GM18502 (cell line): Measurements from ENCODE around the gene NPNT.
"Not testable (repeated sequence)": the region's sequence is repeated elsewhere in the genome, so short reads cannot be mapped to it uniquely, and the experiment has no call there.

ENCODE experiments used
- ATAC-seq: cut with Tn5 transposase; IDR thresholded peaks from one replicate; pipeline ENCODE4 v1.9.1; 2021; ENCODE audit warnings: mild to moderate bottlenecking; ENCODE audit not compliant: unreplicated experiment, poor library complexity

The NPNT gene, protein sequence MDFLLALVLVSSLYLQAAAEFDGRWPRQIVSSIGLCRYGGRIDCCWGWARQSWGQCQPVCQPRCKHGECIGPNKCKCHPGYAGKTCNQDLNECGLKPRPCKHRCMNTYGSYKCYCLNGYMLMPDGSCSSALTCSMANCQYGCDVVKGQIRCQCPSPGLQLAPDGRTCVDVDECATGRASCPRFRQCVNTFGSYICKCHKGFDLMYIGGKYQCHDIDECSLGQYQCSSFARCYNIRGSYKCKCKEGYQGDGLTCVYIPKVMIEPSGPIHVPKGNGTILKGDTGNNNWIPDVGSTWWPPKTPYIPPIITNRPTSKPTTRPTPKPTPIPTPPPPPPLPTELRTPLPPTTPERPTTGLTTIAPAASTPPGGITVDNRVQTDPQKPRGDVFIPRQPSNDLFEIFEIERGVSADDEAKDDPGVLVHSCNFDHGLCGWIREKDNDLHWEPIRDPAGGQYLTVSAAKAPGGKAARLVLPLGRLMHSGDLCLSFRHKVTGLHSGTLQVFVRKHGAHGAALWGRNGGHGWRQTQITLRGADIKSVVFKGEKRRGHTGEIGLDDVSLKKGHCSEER

DNA sequence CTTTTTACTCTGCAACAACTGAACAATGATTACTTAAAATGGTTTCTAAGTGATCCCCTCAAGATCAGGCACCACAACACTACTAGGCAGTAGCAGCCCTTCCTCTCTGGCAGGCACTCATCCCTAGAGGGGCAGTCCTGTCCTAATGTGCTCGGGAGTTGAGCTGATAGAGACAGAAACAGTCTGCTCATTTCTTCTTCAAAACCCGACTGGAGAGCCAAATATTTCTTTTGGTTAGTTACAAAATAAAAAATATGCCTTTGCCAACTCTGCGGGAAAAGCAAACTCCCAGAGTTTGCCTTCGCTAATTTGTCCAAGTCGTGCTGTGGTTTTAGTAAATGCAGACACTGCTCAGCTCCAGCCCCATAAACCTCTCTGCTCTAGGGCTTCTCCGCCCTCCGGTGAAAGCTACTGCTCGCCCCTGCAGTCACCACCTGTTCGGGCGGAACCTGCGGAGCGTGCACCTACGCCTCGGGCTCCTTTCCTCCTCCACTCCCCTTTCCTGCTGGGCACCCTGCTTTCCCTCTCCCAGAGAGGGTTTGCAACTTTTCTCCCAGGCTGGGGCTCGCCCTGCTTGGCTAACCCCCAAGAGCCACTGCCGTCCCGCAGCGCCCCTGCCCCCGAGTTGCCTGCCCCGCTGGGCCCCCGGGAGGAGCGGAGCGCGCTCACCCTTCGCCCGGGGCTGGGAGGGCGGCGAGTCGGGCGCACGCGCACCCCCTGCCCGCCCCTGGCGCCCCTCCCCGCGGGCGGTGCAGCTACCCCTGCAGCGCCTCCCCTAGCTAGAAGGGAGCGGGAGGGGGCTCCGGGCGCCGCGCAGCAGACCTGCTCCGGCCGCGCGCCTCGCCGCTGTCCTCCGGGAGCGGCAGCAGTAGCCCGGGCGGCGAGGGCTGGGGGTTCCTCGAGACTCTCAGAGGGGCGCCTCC lies at the start of gene NPNT:
TSS of gene NPNT (plus strand) at position 812 of the 923 bp plus-strand sequence. CDS start 182 bp downstream, outside the sequence.
- ATAC-seq, result peak; percentile 42

DNA sequence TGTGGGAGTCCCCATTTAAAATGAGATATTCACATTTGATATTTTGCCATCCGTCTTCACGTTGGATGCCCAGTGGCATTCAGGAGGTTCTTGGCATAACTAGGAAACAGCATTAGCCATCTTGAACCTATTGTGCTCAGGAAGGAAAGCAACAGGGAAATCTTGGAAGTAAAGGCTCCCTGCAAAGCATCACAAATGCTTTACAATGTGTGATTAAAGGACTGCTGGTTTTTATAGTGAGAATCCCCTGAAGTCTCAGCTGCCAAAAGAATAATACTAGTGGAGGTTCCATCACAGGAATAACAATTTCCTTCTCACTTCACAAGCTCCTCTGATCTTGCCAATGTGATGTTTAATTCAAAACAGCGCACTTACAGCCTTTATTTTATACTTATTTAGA lies 49.7 kb upstream of the NPNT start:
- no peak for ATAC-seq

DNA sequence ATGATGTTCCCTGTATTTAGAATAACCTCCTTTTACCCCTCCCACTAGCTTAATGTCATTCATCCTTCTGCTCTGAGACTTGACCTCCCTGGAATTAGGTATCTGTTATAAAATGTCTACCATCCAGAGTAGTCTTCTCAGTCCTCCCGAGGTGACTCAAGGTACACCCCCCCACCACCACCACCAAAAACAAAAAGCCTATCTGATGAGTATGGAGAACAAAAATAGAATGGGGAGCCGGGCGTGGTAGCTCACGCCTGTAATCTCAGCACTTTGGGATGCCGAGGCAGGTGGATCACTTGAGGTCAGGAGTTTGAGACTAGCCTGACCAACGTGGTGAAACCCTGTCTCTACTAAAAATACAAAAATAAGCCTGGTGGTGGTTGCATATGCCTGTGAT lies 46.9 kb upstream of the NPNT start:
- not testable (repeated sequence) for ATAC-seq

DNA sequence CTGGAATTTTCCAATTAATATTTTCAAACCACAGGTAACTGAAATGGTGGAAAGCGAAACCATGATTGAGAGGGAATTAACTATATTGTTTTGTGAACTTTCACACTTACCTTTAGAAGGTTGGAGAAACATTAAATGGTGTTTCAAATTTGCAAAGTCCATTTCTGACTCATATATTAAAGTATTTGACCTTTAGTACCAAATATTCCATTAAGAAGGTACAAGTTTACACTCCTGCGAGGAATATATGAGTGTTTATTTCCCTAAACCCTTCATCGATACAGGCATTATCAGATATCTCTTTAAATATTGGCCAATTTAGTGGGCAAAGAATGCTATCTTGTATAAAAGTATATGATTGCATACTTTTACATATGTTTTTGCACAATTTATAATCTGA lies 44.1 kb upstream of the NPNT start:
- no peak for ATAC-seq

DNA sequence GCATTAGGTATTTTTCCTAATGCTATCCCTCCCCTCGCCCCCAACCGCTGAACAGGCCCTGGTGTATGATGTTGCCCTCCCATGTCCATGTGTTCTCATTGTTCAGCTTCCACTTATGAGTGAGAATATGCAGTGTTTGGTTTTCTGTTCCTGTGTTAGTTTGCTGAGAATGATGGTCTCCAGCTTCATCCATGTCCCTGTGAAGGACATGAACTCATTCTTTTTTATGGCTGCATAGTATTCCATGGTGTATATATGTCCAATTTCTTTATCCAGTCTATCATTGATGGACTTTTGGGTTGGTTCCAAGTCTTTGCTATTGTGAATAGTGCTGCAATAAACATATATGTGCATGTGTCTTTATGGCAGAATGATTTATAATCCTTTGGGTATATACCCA lies 43.0 kb upstream of the NPNT start:
- not testable (repeated sequence) for ATAC-seq

DNA sequence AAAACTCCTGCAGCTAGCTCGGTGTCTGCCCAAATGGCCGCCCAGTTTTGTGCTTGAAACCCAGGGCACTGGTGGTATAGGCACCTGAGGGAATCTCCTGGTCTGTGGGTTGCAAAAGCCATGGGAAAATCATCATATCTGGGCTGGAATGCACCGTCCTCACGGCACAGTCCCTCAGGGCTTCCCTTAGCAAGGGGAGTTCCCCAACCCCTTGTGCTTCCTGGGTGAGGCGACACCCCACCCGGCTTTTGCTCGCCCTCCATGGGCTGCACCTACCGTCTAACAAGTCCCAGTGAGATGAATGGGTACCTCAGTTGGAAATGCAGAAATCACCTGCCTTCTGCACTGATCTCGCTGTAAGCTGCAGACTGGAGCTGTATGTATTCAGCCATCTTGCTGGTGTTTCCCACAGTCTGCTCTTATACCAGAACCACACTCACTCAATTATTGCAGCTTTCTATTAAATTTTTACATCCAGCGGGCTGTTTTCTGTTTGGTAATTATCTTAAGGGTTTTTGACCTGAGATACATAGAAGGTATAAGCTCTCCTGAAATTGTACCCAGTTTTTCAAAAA lies 36.7 kb upstream of the NPNT start:
- ATAC-seq, result peak; percentile 65

DNA sequence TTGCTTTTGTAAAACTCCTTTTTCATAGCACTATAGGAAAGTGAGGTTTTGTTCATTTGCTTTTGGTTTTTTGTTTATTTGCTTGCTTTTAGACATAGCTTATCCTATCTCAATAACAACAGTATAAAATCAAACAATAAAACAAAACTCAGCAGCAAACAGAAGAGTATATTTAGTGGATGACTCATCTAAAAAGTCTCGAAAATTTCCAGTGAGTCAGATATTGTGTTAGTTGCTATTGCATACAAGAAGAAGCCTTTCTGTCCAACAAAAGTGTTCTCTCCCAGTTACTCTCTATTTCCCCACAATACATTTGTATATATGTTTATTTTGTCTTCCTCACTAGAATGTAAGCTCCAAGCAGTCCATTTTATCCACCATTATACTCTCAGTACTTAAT lies 36.0 kb upstream of the NPNT start:
- peak; percentile 71 for ATAC-seq

DNA sequence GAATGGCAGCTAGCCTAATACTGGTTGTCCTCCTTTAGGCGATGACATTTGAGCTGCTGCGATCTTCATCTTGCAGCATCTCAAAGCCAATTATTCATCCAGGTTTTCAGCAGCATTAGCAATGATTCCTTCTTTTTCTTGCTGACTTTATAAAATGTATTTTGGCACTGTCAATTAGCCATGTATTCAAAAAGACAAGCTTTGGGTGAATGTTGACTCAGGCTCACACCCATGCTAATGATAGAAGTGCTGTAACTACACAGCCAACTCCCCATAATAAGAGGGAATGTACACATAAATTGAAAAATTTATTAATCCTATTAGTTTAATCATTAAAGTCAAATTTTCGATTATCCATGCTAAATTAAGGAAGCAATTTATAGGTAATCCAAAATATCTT lies 24.3 kb upstream of the NPNT start:
- no peak for ATAC-seq

DNA sequence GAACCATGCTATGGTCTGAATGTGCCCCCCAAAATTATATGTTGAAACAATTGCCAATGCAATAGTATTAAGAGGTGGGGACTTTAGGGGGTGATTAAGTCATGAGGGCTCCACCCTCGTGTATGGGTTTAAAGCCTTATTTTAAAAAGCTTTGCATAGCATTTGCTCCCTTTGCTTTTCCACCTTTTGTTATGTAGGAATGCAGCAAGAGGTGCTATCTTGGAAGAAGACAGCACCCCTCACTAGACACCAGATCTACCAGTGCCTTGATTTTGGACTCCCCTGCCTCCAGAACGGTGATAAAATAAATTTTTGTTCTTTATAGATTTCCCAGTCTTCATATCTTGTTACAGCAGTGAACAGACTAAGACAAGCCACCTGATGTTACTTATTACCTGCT lies 23.3 kb upstream of the NPNT start:
- ATAC-seq, result no peak

DNA sequence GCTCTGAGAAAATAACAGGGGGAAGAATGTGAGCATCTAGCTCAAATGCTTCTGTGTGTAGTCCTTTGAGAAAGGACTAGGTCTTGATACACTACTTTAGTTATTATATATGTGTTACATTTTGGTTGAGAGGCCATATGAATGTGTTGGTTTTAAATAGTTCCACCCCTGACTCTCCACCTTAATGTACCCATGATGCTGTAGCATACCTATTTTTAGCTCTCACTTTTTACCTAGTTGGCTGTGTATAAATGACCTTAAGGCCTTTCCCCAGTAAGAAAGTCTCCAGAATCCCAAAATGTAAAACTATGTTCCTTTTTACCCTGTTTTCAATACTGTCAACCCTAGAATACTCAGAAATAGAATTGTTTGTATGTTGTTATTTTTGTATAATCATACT lies 20.0 kb upstream of the NPNT start:
- ATAC-seq, result no peak

DNA sequence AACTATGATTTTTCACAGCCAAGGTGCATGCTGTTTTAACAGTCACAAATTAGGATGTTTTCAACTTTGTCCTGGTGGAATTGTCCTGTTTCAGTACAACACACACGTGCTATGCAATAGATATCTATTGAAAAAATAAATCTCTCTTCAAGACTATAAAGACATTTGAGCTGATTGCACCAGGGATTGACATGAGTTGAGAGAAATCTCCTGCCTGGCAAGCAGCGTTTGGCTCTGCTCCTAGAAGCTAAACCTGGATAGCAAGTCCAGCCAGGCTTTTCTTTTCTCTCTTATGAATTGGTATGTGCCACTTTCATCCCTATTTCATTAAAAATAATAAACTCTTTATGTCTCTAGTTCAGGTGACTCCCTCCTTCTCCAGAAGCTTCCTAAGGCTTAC lies 16.6 kb upstream of the NPNT start:
- ATAC-seq, result no peak

DNA sequence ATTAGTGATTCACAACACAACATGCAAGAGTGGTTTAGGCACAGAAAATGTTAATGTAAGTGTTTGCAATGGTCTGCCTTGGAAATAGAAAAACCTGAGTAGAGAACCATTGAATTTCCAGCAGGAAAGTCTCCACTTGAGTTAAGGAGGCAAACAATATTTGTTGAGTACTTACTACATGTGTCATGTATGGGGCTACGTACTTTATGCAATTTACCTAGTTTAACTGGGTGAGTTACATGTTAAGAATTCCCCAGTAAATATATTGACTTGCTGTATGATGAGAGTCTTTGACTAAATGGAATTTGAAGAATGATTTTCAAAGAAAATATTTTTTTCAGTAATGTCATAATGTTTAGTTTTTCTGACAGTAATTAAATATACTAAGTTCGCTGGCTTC lies 7.8 kb upstream of the NPNT start:
- ATAC-seq, result no peak

DNA sequence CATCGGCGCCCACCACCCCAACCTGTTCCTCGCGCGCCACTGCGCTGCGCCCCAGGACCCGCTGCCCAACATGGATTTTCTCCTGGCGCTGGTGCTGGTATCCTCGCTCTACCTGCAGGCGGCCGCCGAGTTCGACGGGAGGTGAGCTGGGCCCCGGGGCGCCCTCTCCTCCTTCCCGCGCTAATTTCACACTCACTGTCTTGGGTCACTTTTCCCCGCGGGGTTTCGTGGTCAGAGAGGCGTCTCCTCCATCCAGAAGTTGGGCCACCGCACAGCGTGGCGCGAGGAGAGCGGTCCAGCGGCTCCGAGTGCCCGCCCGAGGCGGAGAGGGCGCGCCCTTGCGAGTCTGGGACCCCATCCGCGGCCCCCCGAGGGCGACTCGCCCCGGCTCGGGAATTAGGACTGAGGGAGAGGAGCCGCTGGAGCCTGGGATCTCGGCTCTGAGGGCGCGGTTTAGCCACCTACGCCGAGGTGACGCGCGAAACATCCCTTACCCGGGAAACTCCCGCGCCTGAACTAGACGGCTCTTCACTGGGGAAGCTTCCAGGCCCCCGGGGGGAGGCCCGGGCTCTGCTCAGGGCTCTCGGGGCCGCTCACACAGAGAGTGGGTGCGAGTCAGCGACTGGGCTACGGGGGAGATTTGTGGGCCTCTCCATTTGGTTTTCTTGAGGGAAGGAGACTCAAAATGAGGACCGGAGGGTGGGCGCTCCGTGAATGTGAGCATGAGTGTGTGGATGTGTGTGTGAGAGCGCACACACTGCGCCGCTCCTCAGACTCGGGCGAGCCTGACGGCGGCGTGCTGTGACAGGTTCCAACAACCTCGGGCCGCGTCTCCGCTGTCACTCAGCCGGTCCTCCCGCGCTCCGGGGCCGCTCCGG lies 551 bp downstream of the NPNT start:
- peak; percentile 54 for ATAC-seq

DNA sequence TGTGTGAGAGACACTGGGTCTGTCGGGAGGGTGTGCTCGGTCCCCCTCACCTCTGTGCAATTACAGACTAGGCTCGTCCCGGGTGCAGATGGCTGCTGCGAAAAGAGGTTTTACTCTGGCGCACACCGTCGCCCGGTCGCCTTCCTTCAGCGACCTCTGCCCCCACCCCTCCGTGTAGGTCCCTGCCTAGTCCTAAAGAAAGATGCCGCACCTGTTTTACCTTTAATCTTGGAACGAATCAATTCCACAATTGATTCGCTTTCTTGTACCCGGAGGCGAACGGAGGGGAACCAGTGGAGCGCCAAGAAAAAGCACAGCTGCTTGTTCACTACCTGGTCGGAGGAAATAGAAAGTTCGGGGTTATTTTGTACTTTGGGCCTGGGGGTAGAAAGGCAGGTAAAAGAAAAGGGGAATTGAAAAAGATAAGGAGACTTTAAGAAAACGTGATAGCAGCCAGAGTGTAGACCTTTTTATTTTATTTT lies 1.2 kb downstream of the NPNT start:
- peak; percentile 22 for ATAC-seq

DNA sequence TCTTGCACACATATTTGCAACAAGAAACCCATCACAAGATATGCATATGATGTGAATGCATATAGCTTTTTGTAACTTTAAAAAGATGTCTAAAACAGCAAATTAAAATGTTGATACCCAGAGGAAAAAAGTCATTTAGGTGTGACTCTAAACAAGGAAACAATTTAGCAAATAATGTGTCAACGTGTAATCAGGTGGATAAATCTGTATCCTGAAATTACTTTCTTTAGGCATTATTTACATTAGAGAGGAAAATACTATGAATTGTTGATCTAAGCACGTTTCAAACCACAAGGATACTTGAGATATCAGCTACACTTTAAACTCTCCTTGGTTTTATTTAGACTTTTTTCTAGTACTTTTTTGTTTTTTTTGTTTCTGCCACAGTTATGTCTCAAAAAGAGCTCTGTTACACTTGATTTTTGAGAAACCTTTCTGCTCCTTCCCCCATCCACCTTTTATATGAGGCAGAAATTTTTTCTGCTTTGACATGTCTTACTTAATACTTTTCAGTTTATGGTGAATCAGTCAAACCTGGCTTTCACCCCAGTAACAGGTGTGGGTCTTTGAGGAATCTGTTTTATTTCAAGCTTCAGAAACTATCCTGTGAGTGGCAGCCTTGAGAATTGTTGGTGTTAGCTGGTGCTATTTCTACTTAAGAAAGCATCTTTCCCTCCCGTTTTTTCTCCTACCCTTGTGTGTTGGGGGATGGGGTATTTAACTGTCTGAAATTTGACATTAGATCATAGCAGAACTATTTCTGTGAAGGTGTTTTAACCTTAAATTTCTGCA lies 1.9 kb downstream of the NPNT start:
- no peak for ATAC-seq

DNA sequence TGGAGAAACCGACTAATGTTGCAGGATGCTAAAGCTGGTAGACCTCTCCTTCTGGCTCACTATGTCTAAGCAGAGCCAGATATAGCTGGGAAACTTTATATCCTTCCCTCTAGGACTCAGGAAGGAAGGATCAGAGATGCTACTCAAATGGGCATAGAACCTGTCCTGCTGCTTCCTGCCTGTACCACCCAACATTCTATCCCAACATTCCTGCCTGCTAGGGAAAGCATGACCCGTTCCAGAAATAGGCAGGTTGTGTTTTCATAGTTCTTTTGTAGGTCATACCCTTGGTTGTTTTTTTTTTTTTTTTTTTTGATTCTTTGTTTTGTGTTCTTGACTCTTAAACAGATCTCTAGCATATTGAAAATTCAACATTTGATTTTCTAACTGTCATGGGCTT lies 5.3 kb downstream of the NPNT start:
- no peak for ATAC-seq

DNA sequence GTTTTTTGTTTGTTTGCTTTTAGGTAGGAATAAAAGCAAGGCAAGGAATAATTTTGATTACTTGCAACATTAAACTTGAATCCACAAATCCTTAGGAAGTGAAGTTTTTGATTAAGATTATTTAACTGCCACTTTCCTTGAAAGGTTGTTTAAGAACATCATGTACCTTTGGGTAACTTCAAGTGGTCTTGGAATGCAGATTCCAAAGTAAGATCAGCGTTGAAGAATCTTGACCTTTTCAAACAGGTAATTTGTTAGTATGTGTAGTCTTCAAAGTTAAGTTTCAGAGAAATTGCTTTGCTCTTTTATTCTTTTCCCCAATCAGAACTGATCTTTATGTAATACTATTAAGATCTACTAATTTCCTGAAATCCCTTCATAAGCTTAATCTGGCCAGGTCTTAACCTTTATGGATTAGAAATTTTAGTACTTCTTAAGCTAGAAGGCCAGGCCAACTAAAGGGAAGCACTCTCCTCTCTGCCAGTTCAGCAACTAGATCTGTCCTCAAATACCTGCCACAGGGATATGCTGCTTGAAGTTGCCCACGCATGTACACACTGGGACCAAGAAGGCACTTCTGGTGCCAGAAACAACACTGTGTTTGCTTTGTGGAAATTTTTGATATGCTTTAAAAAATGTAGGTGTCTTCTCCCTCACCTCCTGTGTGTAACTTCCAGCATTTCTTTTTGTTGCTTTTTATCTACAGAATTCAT lies 7.4 kb downstream of the NPNT start:
- ATAC-seq, result no peak

DNA sequence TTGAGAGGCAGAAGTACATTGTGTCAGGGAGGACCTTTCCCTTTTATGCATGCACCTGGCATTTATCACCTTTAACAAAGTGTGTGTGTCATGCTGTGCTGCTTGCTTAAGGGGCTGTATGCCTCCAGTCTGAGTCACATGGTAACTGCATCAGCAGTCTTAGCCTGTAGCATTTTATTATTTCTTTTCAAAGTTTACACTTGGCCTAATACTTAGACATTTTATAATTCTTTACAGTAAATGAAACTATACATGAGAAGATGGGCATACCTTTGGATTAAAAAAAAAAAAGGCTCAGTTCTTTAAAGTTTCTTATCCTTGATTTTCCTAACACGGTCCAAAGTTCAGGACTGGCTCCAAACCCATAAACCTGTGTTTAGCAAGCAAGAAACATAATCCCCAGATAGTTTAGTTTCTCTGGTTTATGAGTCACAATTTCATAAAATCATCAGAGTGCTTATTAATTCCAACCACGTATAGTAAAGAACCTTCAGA lies 14.6 kb downstream of the NPNT start:
- no peak for ATAC-seq
